UCSD-AML1 (cell line): Measurements from ENCODE around the gene GABRB3.

ENCODE experiments used
- DNase-seq: peaks from one replicate; lab custom pipeline; 2025; ENCODE audit not compliant: unreplicated experiment; lab: John Stamatoyannopoulos, UW

Gene GABRB3

DNA sequence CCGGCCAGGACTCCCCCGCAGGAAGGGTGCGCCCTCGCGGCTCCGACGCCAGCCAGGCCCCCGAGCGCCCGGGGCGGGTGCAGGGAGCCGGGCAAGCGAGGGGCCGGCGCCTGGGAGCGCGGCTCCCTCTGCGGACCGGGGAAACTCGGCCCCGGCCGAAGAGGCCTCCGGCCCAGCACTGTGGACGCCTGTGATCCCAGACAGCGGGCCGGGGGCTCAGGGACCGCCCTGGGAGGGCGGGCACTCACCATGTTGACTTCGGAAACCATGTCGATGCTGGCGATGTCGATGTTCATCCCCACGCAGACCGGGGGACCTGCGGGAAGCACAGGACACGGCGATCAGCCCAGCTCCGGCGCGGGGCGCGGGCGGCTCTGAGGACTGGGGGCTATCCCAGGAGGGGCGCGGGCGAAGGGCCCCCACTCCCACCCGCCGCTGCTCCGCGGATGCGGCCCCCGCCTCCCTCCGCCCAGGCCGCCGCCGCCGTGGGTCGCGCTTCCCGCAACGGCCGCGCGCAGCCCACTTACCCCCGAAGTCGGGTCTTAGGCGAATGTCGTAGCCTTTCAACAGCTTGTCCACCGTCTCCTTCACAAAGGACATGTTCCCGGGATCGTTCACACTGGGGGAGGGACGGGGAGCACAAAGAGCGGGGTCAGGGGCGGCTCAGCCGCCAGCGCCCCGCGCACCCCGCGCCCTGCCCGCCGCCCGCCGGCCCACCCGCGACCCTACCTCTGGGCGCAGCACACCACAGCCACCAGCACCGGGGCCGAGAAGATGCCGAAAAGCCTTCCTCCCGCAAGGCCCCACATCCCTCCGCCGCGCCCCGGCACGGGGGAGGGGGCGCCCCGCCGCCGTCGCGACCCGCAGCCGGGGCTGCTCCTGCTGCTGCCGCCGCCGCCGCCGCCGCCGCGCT is at the start of gene GABRB3:
Gene GABRB3, minus strand, starts transcription at position 913 of the 913 bp plus-strand sequence.
- no peak for DNase-seq

DNA sequence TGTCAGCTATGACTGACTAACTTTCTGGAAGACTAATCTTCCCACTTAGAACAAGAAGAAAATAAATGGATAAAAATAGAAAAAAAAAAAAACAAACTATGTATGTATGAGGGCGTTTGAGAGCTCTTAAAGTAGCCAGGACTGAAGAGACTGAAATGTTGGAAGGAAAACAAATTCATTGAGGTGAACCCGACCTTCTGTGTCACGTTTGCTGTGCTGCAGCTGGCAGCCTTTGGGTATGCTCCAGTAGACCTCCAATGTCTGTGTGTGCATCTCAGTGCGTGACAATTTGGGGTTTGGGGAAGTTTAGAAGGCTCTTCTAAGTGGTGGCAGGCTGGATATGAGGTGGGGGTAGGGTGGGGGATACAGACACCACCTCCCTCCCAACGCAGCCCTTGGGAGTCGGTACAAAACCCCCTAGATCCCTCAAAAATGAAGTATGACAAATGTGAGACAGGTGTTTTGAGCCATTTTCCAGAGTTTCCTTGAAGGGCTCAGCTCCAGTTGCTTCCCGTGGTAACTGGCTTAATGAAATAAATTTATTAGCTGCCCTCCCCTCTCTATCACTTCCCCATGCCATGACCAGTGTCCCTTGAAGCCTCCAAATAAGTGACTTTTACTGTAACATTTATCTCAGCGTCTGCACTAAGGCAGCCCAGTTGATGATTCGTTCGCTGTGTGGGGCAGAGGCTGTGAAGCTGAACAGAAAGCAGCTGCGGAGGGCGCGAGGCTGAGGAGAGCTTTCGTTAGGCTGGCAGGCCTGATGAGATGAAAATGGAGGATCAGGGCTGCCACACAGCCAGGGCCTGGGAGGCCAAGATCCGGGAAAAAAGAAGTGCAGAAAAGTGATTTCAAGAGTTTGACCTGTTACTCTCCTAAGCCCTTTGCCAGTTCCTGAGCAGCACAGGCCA is 34.9 kb upstream of the GABRB3 start:
- DNase-seq, result no peak

DNA sequence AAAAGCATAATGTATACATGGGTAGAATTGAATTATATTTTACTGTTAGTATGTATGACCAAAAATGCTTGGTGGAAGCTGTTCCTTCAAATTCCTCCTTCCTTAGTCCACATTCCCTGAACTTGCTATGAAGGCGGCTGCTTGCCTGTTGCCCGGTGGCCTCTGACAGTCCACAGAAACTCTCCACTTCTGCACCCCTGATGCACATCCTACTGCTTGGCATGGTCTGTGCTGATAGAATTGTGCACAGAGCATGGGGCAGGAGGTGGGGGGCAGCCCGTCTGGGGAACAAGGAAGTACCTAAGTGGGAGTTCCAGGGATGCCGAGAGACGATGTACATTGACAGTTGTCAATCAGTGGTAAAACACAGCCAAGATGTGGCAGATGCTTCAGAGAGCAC is 33.7 kb upstream of the GABRB3 start:
- DNase-seq, result no peak

DNA sequence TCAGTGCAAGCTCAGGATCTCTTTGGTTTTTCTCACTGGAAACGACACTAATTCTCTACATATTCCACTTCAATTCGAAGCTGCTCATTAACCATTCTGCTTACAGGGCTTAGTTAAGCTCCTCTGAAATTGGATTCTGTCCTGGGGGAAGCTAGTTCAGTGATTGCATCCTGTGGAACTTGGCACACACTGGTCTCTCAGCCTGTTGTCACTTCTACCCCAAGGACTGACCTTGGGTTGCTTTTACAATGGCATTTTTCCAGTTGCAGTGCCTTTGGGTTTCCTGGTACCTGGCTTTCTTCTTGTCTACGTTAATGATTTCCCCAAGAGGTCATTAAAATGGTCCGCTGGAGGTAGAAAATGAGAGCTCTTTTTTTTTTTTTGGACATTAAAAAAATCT is 33.3 kb upstream of the GABRB3 start:
- DNase-seq, result no peak

DNA sequence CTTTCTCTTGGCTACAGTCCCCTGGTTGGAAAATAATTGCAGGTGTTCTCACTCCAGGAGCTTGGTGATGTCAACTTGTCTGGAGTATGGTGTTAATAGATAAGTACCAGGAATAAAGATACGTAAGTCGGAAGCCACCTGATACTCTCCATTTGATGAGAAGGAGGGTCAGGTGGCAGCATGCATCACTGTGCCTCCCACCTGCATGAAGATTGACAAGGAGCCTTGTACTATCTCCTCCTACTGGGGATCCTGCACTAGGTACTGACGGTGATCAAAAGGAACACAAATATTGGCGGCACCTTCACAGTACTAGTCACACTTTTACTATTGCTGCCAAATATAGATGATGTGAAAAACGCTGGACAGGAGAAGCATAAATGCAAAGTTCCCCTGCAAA is 32.6 kb upstream of the GABRB3 start:
- no peak for DNase-seq

DNA sequence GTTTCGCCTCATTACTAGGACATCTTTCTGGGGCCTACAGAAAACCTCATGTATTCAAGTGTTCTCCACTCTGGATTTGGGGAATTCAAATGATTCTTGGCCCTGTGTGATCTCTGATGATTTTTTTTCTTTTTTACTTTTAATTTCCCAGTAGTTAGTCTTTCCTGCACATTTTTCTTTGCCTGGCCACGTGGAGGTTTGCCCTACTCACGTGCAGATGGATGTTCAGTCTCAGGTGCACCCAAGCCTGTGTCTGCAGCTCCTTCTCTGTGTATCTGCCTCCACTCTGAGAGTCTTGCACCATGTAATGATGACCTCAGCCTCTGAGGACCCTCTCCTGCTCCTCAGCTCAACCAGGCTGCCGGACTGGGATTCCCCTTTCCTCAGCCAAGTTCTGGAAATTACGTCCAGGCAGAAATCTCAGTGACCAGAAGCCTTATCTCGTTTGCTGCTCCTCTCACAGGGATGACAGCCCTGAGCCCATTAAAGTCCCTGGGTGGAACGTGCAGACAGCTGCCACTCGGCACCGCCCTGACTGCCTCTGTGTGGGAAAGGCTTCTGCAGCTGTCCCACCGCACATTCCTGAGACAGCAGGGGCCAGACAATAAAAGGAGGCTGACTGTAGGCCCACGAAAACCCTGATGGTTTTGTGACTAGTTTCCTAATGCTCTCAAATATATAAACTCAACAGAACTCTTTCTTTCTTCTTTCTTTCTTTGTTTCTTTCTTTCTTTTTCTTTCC is 31.4 kb upstream of the GABRB3 start:
- no peak for DNase-seq

DNA sequence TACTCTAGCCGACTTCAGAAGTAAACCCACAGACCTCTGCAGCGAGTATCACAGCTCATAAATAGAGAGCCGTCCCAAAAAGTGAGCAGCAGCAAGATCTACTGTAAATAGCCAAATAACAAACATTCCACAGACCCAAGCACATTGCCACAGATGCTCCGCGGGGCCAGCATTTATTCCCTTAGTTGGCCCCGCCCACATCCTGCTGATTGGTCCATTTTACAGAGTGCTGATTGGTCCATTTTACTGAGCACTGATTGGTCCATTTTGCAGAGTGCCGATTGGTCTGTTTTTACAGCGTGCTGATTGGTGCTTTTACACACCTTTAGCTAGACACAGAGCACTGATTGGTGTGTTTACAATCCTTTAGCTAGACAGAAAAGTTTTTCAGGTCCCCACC is 17.3 kb upstream of the GABRB3 start:
- no peak for DNase-seq

DNA sequence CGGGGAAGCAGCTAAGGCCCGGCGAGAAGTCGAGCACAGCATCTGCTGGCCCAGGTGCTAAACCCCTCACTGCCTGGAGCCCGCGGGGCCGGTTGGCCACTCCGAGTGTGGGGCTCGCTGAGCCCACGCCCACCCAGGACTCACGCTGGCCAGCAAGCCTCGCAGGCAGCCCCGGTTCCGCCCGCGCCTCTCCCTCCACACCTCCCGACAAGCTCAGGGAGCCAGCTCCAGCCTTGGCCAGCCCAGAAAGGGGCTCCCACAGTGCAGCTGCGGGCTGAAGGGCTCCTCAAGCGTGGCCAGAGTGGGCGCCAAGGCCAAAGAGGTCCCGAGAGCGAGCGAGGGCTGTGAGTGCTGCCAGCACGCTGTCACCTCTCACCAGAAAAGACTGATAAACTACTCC is 8.9 kb upstream of the GABRB3 start:
- DNase-seq, result no peak

DNA sequence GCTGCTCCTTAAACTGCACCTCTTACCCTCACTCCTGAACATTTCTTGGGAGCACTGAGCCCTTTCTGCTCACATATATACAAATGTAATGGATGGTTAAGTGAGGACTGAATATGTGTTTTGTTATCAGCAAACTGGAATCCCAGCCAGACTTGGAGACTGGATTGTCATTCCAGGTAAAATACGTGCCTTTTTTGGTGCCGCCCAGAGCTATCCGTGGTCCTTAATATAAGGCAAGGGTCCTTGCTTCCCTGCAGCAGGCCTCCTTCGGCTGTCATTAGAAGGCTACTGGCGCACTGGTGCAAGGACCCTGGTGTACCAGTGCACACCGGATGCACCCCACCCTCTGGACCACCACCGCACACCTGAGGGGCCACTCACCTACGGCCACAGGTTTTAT is 1.1 kb upstream of the GABRB3 start:
- DNase-seq, result no peak

DNA sequence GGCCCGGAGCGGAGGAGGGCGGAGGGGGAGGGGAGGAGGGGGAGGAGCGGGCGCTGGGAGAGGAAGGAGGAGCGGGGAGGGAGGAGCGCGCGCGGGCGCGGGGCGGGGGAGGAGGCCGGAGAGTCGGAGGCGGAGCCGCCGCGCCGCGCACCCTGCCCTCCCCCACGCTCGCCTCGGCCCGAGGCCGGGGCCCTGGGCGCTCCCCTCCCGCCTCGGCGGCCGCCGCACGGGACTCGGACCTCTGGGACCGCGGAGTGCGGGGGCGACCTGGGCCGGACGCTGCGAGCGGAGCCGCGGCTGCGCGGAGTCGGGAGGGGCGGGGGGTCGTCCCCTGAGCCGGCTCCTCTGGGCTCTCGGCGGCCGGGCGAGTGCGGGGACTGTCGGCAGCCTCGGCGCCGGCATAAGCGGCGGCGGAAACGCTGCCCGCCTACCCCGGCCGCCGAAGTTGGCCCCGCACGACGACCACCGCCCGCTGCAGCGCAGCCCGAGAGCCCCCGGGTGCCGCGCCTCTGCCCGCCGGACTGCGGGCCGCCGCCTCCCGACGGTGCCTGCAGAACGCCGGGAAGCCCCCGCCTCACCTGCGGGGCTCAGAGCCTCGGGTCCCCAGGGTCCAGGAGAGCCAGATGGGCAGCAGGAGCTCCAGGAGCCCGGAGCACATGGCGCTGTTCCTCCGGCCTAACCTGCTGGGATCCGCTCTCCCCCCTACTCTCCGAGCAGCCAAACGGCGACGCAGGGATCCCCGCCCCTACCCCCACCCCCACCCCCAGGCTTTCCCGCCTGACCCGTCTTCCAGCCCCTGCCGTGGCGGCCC is 406 bp upstream of the GABRB3 start:
- DNase-seq, result no peak

DNA sequence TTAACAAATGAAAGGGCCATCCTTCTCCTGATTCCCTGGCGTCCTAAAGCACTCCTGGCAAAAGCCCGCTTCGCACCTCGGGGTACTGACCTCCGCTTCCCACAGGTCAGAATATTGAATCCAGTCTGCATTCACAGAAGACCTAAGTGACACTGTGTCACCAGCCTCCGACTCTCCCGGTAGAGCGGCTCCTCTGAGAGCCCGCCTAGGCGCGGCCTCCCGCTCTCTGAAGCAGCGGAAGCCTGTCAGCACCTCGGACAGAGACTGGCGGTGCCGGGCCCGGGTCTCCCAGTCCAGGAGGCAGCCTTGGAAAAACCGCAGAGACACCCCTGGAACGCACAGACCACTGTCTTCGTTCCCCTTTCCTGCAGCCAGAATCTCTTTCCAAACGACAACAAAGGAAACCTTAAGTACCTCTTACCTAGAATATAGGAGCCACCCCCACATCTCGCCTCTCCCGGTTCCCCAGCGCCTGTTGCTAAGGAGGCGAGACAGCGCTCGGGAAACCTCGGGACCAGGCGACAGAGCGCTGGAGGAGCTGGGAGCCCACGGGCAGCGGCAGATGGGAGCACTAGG is 1.2 kb downstream of the GABRB3 start:
- DNase-seq, result no peak

DNA sequence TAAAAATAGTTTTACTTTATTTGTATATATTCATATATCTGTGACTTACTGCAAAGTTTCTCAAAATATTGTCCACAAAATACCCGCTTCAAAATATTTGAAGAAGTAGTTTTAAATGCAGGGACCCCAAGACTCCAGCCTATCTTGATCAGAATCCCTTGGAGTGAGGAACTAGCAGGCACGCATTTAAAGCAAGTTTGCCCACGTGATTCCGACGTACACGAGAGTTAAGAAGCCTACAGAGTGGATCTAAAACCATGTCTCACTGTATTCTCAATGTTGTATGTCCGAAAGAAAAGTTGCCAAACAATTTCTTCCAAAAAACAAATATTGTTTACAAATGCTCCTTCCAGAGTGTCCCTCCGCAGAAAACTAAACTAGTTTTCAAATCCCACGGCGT is 1.7 kb downstream of the GABRB3 start:
- DNase-seq, result no peak

DNA sequence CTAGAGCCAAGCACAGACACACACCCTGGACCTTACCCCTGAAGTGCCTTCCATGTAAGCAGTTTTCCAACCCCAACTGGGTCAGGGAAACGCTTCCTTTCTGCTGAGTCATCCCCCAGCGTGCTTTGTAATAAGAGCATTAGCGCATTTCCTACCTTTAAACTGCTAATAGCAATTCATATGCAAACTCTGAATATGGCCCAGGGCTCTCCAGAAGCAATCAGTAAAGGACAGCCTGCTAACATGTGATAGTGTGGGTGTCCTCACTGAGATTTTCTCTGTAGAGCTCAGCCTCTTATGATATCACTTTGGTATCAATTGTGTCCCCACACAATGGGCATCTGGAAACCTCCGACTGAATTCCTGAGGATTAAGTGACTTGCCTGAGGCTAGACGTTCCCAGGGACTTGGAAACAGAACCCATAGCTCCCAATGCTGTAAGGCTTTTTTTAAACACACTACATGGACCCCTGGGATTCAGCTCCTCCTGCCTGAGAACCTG is 5.6 kb downstream of the GABRB3 start:
- no peak for DNase-seq

DNA sequence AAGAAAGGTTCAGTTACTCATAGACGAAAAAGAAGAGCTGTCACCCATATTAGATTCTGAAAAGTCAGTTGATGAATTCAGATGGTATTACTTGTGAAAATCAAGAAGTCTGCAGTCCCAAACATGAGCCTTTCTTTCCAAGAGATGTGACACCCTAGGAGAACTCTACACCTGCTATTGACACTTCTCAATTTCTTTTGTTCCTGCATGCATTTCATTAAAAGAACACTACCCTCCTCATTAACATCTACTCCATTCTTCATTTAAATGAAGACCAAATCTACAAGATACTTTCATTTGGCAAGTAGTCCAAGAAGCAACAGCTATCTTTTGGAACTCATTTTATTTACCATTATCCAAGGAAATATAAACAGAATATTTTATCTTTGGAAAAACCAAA is 6.6 kb downstream of the GABRB3 start:
- DNase-seq, result no peak

DNA sequence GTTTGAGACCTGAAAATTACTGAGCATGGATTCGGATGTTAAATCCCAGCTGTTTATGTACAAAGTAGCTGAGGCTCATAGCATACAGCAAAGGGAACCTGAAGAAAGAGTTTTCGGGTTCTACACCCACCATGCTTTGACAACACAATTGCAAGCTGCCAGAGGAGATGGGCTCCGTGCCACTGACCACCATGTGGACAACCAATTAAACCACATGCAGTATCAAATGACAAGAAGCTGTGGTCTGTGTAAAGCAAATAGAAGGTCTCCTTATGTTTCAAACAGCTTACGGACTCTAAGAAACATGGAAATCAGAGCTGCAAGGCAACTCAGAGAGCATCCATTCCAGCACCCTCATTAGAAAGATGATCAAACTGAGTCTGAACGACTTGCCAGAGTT is 12.9 kb downstream of the GABRB3 start:
- DNase-seq, result no peak

DNA sequence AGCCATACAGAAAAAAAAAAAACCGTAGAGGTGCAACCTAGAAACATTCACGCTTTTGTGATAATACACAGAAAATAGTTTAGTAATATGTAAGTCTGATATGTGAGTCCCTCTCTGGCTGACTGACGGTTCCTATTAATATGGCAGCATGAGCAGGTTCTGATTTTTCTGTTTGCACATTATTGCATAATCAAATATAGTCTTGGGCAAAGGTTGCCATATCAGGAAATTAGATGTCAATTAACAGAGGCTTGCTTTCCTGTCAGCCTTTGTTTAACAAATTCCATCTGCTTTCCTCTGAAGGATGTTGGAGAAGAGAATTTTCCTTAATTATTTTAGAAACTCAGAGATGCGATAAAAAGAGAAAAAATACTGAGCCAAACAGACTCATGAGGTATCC is 14.8 kb downstream of the GABRB3 start:
- no peak for DNase-seq

DNA sequence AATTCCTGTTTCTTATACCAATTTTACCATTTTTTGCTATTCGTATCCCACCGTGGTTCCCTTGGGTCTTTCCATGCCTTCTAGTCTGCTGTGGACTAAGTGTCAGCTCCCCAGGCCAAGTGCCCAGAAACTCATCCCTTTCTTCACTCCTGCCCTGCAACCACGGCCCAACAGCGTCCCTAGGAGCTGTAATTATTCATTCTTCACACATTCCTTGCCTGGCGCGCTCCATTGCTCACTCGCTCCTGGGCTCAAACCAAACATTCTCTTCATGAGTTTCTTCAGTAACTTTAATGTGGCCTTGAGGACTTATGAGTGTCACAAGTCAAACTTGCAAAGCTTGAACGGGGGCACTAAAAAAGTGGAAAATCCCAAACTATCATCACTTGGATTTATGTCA is 15.7 kb downstream of the GABRB3 start:
- no peak for DNase-seq

DNA sequence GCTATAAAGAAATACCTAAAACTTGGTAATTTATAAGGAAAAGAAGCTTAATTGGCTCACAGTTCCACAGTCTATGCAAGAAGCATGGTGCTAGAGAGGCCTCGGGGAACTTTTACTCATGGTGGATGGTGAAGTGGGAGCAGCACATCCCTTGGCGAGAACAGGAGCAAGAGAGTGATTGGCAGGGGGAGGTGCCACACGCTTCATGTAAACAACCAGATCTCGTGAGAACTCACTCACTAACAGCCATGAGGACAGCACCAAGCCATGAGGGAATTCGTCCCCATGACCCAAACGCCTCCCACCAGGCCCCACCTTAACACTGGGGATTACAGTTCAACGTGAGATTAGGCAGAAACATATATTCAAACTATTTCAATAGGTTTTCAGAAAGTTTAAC is 28.0 kb downstream of the GABRB3 start:
- no peak for DNase-seq

DNA sequence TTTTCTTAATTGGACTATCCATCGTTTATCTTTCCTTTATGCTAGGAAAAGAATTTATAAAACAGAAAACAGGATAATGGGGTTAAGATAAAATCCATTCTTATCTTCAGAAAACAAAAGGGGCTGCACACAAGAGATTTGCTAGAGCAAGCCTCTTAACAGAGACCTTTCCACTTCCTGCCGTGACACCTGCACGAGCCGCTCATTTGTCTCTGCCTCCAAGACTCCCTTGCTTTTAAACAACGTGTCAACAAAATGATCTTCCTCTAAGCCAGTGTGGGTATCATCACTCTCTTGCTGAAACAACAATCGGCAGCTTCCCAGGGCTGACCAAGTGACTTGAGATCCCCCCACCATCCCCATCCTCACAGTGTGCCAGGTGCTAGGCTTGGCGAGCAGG is 33.1 kb downstream of the GABRB3 start:
- DNase-seq, result no peak

DNA sequence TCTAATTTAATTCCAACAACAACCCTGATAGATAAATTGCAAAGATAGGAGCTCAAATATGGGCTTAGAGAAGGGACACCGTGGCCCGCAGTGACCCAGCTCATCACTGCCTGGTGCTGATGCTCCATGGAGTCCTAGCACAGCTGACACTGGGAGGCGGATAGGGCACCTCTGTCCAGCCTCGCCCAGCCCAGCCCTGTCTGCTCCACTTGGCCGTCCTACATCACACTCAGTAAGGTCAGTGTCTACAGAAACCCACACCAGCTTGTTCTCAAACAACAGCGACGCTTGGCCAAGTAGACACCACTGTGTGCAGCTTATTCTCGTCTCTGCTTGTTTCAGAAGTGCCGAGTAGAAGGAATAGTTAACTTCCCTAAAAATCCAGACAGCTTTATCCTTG is 33.9 kb downstream of the GABRB3 start:
- DNase-seq, result no peak
